ENCODE data around the gene SUPT6H. TPM values are rescaled to one million over a fixed set of nuclear protein-coding genes. Genes with fewer than 3 reads are reported as not detected.

Gene SUPT6H
- total RNA-seq, 4 donors from 2014 or later = 47.2 to 86.7 (median 71.3) TPM

DNA sequence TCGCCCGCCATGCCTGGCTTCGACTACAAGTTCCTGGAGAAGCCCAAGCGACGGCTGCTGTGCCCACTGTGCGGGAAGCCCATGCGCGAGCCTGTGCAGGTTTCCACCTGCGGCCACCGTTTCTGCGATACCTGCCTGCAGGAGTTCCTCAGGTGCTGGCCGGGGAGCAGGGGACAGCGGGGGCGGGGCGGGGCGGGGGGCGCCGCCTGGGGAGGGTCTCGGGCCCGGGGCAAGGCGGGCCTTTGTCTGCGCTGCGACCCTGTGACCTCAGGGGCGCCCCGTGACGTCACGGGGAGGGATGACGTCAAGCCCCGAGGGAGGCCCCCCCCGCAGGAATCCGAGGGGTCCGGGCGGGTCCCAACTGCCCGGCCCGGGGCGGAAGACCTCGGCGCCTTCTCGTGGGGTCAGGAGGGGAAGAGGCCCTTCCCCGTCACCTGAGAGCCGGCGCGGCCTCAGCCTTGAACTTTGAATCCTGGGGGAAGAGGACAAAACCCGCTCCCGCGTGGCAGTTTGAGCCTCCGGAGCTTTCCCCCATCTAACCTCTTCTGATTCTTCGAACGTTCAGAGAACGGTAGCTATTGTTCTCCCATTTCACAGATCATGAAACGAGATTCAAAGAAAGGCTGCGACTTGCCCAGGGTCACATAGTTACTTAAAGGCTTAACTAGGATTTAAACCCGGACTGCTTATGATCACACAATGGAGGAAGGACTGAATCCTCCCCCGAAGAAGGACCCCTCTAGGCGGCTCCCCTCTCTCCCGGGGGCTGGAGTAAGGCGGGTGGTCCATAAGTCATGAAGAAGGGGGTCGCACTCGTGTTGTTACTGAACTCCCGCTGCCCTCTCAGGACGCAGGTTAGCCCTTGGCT is 82.3 kb downstream of the SUPT6H start:
- 1 to 2% methylated on average over 43 to 46 of the region's 61 CpGs for WGBS, 2 donors
- intact Hi-C loops (cut with DNase I; ENCODE audit: low total_unique reads) = no loop called here
- H3K4me3 ChIP-seq (ENCODE audit: low read depth, poor library complexity, severe bottlenecking) = peak overlapping the region; percentile 32
- no peak for DNase-seq (ENCODE audit: low spot score in 2 of 2)
- no peak for TF ChIP-seq POLR2A (IDR thresholded peaks at IDR 0.05)
- TF ChIP-seq, protein P1, sequence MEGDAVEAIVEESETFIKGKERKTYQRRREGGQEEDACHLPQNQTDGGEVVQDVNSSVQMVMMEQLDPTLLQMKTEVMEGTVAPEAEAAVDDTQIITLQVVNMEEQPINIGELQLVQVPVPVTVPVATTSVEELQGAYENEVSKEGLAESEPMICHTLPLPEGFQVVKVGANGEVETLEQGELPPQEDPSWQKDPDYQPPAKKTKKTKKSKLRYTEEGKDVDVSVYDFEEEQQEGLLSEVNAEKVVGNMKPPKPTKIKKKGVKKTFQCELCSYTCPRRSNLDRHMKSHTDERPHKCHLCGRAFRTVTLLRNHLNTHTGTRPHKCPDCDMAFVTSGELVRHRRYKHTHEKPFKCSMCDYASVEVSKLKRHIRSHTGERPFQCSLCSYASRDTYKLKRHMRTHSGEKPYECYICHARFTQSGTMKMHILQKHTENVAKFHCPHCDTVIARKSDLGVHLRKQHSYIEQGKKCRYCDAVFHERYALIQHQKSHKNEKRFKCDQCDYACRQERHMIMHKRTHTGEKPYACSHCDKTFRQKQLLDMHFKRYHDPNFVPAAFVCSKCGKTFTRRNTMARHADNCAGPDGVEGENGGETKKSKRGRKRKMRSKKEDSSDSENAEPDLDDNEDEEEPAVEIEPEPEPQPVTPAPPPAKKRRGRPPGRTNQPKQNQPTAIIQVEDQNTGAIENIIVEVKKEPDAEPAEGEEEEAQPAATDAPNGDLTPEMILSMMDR (IDR thresholded peaks at IDR 0.05) = no peak

DNA sequence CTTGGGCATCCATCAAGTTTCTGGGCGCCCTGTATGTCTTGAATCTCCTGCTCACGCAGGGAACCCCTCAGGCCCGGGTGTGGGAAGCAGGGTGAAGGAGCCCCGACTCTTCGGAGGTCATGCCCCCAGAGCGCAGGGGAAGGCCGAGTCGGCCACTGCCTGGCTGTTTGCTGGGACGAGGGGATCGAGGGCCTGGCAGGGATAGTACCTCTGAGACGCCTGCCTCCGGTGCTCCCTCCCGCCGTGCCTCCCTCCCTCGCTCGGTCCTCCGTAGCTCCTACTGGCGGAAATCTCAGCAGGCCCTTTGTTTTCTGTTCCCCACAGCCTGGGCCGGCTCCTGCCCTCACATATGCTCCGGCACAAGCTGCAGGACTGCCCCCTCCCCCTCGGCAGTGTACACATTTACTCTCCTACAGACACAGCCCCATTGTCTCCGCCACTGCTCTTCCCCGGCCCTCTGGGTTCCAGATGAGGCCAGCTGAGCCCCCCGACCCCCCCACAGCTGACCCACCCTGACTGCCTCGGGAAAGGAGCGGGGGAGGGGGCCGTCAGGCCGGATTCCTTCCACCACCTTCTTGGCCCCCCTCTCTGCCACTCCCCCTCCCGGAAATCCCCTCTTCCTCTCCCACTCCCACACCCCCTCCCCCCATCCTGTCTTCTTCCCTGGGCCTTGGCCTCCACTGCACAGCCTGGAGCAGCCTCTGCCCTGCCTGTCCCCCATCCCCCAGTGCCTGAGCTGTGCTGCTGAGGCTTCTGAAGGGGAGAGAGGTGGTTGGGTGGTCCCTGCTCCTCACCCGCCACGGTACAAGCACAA is 83.2 kb downstream of the SUPT6H start:
- intact Hi-C loops (cut with DNase I; ENCODE audit: low total_unique reads) = no loop called here

GRCh38 chr17:28745786-28746411 is 83.9 kb downstream of the SUPT6H start:
- peak overlapping the region; percentile 1 for H3K4me3 ChIP-seq (ENCODE audit: low read depth, poor library complexity, severe bottlenecking)
- intact Hi-C loops (cut with DNase I; ENCODE audit: low total_unique reads) = no loop called here
- WGBS, 2 donors = 58 to 75% methylated on average over 2 to 3 of the region's 4 CpGs
- DNase-seq (ENCODE audit: low spot score in 2 of 2) = no peak
- TF ChIP-seq, protein P1 (IDR thresholded peaks at IDR 0.05) = no peak
- TF ChIP-seq POLR2A (IDR thresholded peaks at IDR 0.05) = no peak

More for the DNA sequence above, 83.2 kb downstream of the SUPT6H start:
- peak overlapping the region; percentile 32 for H3K4me3 ChIP-seq (ENCODE audit: low read depth, poor library complexity, severe bottlenecking)
- DNase-seq (ENCODE audit: low spot score in 2 of 2) = no peak
- TF ChIP-seq, protein P1 (IDR thresholded peaks at IDR 0.05) = no peak
- no peak for TF ChIP-seq POLR2A (IDR thresholded peaks at IDR 0.05)
- 4% methylated on average over 28 to 31 of the region's 31 CpGs for WGBS, 2 donors

DNA sequence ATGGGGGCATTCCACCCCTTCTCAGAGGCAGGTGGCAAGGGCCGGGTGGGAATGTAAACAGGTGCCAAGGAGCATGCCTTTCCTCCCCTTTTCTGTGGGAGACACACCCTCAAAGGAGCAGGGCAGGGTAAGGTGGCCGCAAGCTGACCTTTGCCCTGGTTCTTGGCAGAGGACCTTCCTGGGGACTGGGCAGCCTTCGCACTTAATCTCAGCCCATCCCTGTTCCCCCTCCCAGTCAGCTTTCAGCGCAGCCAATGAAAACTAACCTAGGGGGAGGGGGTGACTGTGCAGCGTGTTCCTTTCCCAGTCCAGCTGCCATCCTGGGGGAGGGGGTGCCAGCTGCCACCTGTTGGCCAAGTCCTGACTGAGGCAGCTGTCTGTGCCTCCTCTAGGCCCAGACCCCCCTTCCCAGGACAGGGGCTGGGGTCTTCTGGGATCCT is 84.6 kb downstream of the SUPT6H start:
- 33 to 47% methylated on average over 5 of the region's 5 CpGs for WGBS, 2 donors
- intact Hi-C loops (cut with DNase I; ENCODE audit: low total_unique reads) = no loop called here

DNA sequence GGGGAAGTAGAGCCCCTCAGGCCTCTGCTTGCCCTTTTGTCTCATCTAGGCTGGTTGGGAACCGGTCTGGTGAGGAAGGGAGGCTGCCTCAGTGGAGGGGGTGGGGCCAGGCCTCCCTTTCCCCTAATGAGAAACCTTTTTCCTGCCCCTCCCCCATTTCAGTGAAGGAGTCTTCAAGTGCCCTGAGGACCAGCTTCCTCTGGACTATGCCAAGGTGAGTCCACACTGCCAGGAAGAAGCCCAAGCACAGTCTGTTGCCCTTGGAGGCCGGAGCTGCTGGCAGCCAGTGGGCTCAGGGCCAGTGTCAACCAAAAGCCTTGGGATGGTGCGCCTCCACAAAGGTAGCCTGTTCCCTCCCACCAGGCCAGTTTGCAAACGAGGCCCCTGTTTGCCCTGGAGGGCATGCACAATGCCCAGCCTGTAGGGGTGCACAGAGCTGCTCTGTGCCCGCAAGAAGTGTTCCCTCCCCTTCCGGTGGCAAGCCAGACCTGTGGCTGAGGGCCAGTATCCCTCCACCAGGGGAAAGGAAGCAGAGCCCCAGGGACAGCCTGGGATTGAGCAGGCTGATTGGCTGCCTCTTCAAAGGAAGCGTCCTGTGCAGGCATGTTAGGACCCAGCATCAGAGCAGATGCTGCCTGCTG is 85.2 kb downstream of the SUPT6H start:
- DNase-seq (ENCODE audit: low spot score in 2 of 2) = no peak
- 34 to 47% methylated on average over 4 to 7 of the region's 7 CpGs for WGBS, 2 donors
- intact Hi-C loops (cut with DNase I; ENCODE audit: low total_unique reads) = no loop called here
- TF ChIP-seq, protein P1 (IDR thresholded peaks at IDR 0.05) = no peak
- no peak for TF ChIP-seq POLR2A (IDR thresholded peaks at IDR 0.05)
- H3K4me3 ChIP-seq (ENCODE audit: low read depth, poor library complexity, severe bottlenecking) = no peak overlapping the region

More for the DNA sequence above, 84.6 kb downstream of the SUPT6H start:
- no peak overlapping the region for H3K4me3 ChIP-seq (ENCODE audit: low read depth, poor library complexity, severe bottlenecking)
- no peak for DNase-seq (ENCODE audit: low spot score in 2 of 2)
- TF ChIP-seq POLR2A (IDR thresholded peaks at IDR 0.05) = no peak
- TF ChIP-seq, protein P1 (IDR thresholded peaks at IDR 0.05) = no peak
